Erythroblast (primary cell): ENCODE data around the gene PIEZO2.

Experiments
- GATA1 ChIP-seq: IDR thresholded peaks from 2 replicates; pipeline ENCODE4 v1.6.1; 2011; ENCODE audit warnings: low read depth, mild to moderate bottlenecking, control low read depth, low read length, moderate library complexity
- POLR2A ChIP-seq: IDR thresholded peaks from 2 replicates; pipeline ENCODE4 v1.6.1; 2011; ENCODE audit warnings: mild to moderate bottlenecking, low read length

DNA sequence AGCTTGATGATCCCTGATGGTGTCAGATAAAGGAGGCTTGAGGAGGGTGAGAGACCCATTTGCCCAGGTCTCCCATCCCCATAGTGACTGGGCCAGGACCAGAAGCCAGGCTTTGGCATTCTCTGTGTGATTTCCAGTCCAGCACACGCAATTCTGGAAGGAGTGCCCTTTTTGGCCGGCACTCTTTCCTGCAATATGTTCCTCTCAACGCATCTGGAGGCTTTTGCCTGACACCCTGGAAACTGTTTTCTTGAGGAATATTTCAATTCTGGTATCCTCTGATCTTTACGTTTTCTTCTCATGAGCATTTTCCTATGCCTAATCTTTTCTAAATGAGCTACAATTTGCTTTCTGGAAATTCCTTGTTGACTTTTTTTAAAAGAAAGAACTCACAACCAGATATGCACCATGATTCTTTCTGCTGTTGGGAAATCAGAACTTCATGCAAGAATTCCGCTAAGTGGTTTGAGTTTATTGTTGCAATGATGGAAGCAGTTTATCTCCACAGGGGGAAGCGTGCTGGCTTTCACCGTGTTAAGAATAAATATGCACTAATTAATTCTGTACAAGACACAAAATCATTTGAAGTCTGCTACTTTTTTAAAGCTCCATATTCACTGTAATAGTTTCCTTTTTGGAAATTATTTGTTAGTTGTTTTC lies 479.8 kb downstream of the PIEZO2 start:
- TF ChIP-seq POLR2A (no peak), GATA1 (no peak)
